ENCODE measurements around the gene CDK14. TPM values are rescaled to one million over a fixed set of nuclear protein-coding genes. Genes with fewer than 3 reads are reported as not detected.

Gene CDK14
- total and polyA plus RNA-seq, 2 donors (not counting 1 experiment from before 2014, with no cell fraction given), result 23.6 to 41.1 TPM

- TF ChIP-seq EZH2 (IDR thresholded peaks at IDR 0.05; ENCODE audit: low read length, missing control alignments) (no peak), CTCF (conservative IDR thresholded peaks at IDR 0.05 in 1 of 2, IDR thresholded peaks at IDR 0.05 in 1 of 2; ENCODE audit: low read depth in 1 of 2, low read length in 2 of 2) (no peak)
- no peaks in the 10 kb centered on the region for H3K27me3 ChIP-seq (ENCODE audit: control insufficient read depth, insufficient read depth, low read length)
- H3K4me1 ChIP-seq (ENCODE audit: control insufficient read depth, extremely low read depth, insufficient read depth, low read length), result peaks cover 3% of the 10 kb centered on the region
- peak; percentile 19 to 65 for DNase-seq (ENCODE audit: low read depth in 2 of 2)
- no peaks in the 10 kb centered on the region for H4K20me1 ChIP-seq (ENCODE audit: control insufficient read depth, extremely low read depth, insufficient read depth, low read length)
- H3K79me2 ChIP-seq (ENCODE audit: control insufficient read depth, insufficient read depth, low read length), result no peaks in the 10 kb centered on the region
- no peak overlapping the region for H3K9ac ChIP-seq (ENCODE audit: insufficient read depth, low read length)
- no peak overlapping the region for H3K4me2 ChIP-seq (ENCODE audit: extremely low read depth, insufficient read depth, low read length)
- no peak overlapping the region for H2AFZ ChIP-seq (ENCODE audit: low read length)
- no peak overlapping the region for H3K4me3 ChIP-seq (replicated peaks in 1 of 4; ENCODE audit: control extremely low read depth in 1 of 4, insufficient read depth in 1 of 4, low read depth in 3 of 4, low read length in 4 of 4)
- H3K9me3 ChIP-seq (ENCODE audit: control insufficient read depth, insufficient read depth, low read depth, low read length), result no peaks in the 10 kb centered on the region
- no peaks in the 10 kb centered on the region for H3K36me3 ChIP-seq (ENCODE audit: control insufficient read depth, insufficient read depth, low read length)
- no peak overlapping the region for H3K27ac ChIP-seq (ENCODE audit: insufficient read depth, low read length)
Measured at GRCh38 chr7:91193141-91193540, 597.0 kb downstream of the CDK14 start.

DNA sequence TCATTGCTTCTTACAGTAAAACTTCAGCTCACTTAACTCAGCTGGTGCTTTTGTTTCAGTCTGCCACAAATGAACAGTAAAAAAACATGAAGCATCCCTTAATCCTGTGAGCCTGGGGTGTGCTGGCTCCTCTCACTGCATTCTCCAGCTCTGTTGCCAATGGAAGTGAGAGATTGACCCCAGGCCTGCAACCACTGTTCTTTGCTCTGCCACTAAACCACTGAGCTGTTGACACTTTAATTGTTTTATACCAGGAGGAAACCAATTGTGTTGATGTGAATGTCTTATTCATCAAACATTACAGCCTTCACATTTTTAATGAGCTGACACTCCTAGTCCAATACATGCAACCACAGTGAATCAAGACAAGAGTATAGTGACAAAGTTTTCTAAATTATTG, 598.7 kb downstream of the CDK14 start:
- no peak for TF ChIP-seq EZH2 (IDR thresholded peaks at IDR 0.05; ENCODE audit: low read length, missing control alignments)
- TF ChIP-seq CTCF (conservative IDR thresholded peaks at IDR 0.05 in 1 of 2, IDR thresholded peaks at IDR 0.05 in 1 of 2; ENCODE audit: low read depth in 1 of 2, low read length in 2 of 2), result no peak
- H3K4me3 ChIP-seq (replicated peaks in 1 of 4; ENCODE audit: control extremely low read depth in 1 of 4, insufficient read depth in 1 of 4, low read depth in 3 of 4, low read length in 4 of 4), result no peak overlapping the region
- peaks cover 3% of the 10 kb centered on the region for H3K4me1 ChIP-seq (ENCODE audit: control insufficient read depth, extremely low read depth, insufficient read depth, low read length)
- no peaks in the 10 kb centered on the region for H3K9me3 ChIP-seq (ENCODE audit: control insufficient read depth, insufficient read depth, low read depth, low read length)
- H3K27me3 ChIP-seq (ENCODE audit: control insufficient read depth, insufficient read depth, low read length), result no peaks in the 10 kb centered on the region
- H3K36me3 ChIP-seq (ENCODE audit: control insufficient read depth, insufficient read depth, low read length), result no peaks in the 10 kb centered on the region
- no peak overlapping the region for H3K9ac ChIP-seq (ENCODE audit: insufficient read depth, low read length)
- no peak overlapping the region for H3K27ac ChIP-seq (ENCODE audit: insufficient read depth, low read length)
- no peaks in the 10 kb centered on the region for H4K20me1 ChIP-seq (ENCODE audit: control insufficient read depth, extremely low read depth, insufficient read depth, low read length)
- no peaks in the 10 kb centered on the region for H3K79me2 ChIP-seq (ENCODE audit: control insufficient read depth, insufficient read depth, low read length)
- H3K4me2 ChIP-seq (ENCODE audit: extremely low read depth, insufficient read depth, low read length), result no peak overlapping the region
- no peak for DNase-seq (ENCODE audit: low read depth in 2 of 2)
- H2AFZ ChIP-seq (ENCODE audit: low read length), result no peak overlapping the region

DNA sequence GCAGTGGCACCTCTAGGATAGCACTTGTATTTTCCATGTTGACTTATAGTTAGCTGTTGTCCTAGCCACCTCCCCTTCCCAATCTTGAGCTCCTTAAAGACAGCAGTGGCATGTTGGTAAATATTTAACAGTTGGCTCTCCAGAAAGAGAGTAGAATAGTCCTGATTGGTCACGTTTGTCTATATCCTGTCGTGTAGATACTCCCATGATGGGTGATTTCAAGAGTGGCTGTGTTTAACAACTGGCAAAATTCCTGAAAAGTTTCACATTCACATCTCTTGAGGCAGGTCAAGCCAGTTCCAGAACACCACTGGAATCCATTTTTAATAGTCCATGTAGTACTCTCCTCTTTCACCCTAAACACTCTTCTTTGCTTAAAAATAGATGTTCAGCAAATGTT, 599.9 kb downstream of the CDK14 start:
- H3K9ac ChIP-seq (ENCODE audit: insufficient read depth, low read length), result no peak overlapping the region
- no peaks in the 10 kb centered on the region for H3K79me2 ChIP-seq (ENCODE audit: control insufficient read depth, insufficient read depth, low read length)
- TF ChIP-seq CTCF (conservative IDR thresholded peaks at IDR 0.05 in 1 of 2, IDR thresholded peaks at IDR 0.05 in 1 of 2; ENCODE audit: low read depth in 1 of 2, low read length in 2 of 2) (no peak), EZH2 (IDR thresholded peaks at IDR 0.05; ENCODE audit: low read length, missing control alignments) (no peak)
- no peak overlapping the region for H3K27ac ChIP-seq (ENCODE audit: insufficient read depth, low read length)
- no peak overlapping the region for H2AFZ ChIP-seq (ENCODE audit: low read length)
- no peaks in the 10 kb centered on the region for H3K36me3 ChIP-seq (ENCODE audit: control insufficient read depth, insufficient read depth, low read length)
- H4K20me1 ChIP-seq (ENCODE audit: control insufficient read depth, extremely low read depth, insufficient read depth, low read length), result no peaks in the 10 kb centered on the region
- no peak overlapping the region for H3K4me3 ChIP-seq (replicated peaks in 1 of 4; ENCODE audit: control extremely low read depth in 1 of 4, insufficient read depth in 1 of 4, low read depth in 3 of 4, low read length in 4 of 4)
- peaks cover 3% of the 10 kb centered on the region for H3K4me1 ChIP-seq (ENCODE audit: control insufficient read depth, extremely low read depth, insufficient read depth, low read length)
- no peak for DNase-seq (ENCODE audit: low read depth in 2 of 2)
- no peaks in the 10 kb centered on the region for H3K27me3 ChIP-seq (ENCODE audit: control insufficient read depth, insufficient read depth, low read length)
- H3K4me2 ChIP-seq (ENCODE audit: extremely low read depth, insufficient read depth, low read length), result no peak overlapping the region
- H3K9me3 ChIP-seq (ENCODE audit: control insufficient read depth, insufficient read depth, low read depth, low read length), result no peaks in the 10 kb centered on the region

All from fibroblast of lung (primary cell).